ENCODE results near the gene FBXW8. TPM values are rescaled to one million over a fixed set of nuclear protein-coding genes. Genes with fewer than 3 reads are reported as not detected.

FBXW8 gene
- total RNA-seq, 2 donors from 2014 or later: 10.0 to 10.4 TPM

Other genes starting within 250 kb of the FBXW8 start
- 10 to 100 TPM; 24.1 to 27.4 TPM for gene SPRING1, start 172.9 kb upstream of the FBXW8 start, total RNA-seq
- gene RNFT2, start 172.6 kb upstream of the FBXW8 start, total RNA-seq: 10 to 100 TPM; 10.4 to 11.5 TPM
- under 1 TPM in 1 of 2 donors, not detected in 1; 0.12 TPM for gene HRK, start 29.5 kb upstream of the FBXW8 start, total RNA-seq
- 10 to 100 TPM; 32.4 to 42.0 TPM for gene TESC, start 188.5 kb downstream of the FBXW8 start, total RNA-seq

All from activated T-cell treated with anti-CD3 and anti-CD28 coated beads, Interleukin-2, amount 50 U/mL, for 72 hours (primary cell).